Posterior vena cava (tissue), 2 donors: Measurements from ENCODE around the gene YIPF7. TPM values are rescaled to one million over a fixed set of nuclear protein-coding genes. Genes with fewer than 3 reads are reported as not detected.

ENCODE experiments used
- DNase-seq: peaks from one replicate; pipeline ENCODE4 v3.0.0-alpha.2; 2020; ENCODE audit warnings: low spot score
- intact Hi-C, 2 donors: fragments of 100-400 bp; cut with DNase I; formaldehyde crosslinking; loops; one replicate each; pipeline versions ENCODE4 v1.14.1 to v1.14.2; 2022 to 2023
- total RNA-seq, 2 donors: library from RNA; stranded (reverse); fragmentation: NEBNext Ultra II Directional; extraction: Animal tissue kit (Norgen Biotek cat#: 25700); gene quantifications; one replicate each; pipeline ENCODE4 v1.2.1, GENCODE V29; 2021
- donor health status: DM: yes; HTN: yes; CAD: no.
- donor health status: DM: yes; HTN: yes; CAD: no.

The YIPF7 gene
- total RNA-seq, 2 donors from 2014 or later = not detected

DNA sequence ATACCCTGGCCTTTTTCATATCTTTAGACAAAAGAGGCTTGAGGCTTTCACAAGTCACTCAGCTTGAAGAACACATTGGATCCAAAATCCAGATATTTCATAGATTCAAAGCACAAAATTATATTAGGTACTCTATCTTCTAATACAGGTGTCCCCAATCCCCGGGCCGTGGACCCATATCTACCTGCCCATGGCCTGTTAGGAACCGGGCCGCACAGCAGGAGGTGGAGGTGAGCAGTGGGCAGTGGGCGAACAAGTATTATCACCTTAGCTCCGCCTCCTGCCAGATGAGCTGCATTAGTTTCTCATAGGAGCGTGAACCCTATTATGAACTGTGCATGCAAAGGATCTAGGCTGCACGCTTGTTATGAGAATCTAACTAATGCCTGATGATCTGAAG lies 18.7 kb downstream of the YIPF7 start:
- intact Hi-C loops = loop anchor here in 1 of 2 donors (5.0 kb wide), 1 partner anchor 690 kb away; no protein-coding TSS in a partner anchor
- DNase-seq = no peak

DNA sequence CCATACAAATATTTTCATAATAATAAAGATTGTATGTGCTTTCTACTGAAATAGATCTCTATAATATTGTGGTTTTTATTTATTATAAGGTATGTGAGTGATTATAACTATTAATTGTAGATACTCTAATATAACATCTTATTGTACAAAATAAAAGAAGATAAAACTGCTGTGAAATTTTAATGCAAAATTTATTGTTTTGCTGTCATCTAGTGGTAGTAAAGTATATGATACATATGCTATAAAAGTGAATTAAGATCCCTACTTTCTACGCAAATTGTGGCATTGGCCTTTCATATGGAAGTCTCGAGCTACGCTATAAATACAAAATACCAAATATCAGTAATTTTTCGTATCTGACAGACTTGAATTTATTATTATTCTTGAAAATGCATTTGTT lies 19.3 kb downstream of the YIPF7 start:
- DNase-seq = no peak
- intact Hi-C loops = loop anchor here in 1 of 2 donors (5.0 kb wide), 1 partner anchor 690 kb away; no protein-coding TSS in a partner anchor

DNA sequence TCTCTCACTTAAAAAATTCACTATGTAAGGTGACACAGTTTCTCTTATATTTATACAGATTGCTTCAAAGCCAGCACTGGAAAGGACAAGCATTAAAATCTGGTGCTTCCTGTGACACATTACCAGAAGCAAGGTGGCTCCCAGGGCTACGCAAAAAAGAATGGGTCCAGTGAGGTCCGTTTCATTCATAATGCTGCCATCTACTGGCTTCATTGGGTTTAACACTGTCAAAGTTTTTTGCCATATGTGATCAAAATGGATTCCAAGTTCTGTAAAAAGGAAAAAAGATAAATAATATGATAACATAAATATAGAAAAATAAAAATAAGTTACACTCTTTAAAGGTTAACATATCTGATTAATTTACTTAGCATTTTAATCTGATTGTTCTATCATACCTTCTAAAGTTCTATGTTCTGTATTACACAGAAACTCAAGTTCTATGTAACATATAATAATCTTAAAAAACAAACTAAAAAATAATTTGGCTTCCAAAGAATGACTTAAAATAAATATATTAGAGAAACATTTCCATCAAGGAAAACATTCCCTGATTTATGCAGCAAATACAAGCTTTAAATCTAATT lies 22.1 kb downstream of the YIPF7 start:
- intact Hi-C loops = no loop called here
- DNase-seq = no peak

DNA sequence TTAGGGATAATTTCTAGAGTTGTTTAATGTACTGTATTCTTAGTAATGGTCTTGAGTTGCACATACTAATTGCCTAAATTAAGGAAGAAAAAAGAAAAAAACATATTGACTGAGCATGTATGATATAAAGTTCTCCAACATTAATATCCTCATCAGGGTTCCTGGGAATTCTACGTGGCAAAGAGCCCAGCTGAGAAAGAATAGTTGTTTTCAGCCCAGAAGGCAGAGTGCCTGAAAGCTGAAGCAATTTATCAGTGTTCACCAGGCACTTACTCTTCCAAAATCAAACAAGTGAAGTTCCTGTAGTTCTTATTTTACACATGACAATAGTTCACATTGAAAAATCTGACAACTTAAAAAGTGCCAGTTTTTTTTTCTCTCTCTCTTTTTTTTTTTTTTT lies 27.7 kb downstream of the YIPF7 start:
- no peak for DNase-seq
- intact Hi-C loops = no loop called here

DNA sequence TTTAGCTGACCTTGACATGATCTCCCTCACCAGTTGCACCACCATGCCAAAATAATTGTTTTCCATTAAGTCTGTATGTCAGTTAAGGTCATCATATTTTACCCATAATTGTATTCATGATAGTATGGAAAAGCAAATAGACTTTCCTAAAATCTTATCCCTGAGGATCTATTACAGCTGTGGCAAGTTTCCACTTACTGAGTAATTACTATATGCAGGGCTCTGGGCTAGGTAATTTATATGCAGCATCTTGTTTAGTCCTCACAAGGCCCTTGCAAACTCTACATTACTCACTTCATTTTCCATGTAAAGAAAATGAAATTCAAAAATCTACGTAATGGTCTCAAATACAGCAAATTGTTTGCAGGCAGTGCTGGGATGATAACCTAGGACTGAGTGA lies 34.8 kb downstream of the YIPF7 start:
- DNase-seq = no peak
- intact Hi-C loops = no loop called here

DNA sequence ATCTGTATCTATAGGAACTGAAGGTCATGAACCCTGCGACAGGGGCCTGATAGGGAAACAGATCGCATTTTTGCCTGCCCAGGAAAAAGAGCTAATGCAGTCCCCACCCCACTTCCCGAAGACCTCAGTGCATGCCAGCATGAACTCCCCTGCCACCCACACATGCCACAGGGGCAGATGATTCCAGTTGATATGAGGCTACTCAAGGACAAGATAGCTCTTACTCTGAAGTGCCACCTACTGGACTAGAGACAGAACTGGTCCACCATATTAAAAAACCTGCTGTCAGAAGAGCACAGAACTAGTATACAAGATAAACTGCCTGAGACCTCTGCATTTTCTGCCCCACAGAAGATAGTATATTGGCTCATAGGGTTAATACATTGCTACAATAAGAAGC lies 68.0 kb downstream of the YIPF7 start:
- no peak for DNase-seq
- intact Hi-C loops = no loop called here

DNA sequence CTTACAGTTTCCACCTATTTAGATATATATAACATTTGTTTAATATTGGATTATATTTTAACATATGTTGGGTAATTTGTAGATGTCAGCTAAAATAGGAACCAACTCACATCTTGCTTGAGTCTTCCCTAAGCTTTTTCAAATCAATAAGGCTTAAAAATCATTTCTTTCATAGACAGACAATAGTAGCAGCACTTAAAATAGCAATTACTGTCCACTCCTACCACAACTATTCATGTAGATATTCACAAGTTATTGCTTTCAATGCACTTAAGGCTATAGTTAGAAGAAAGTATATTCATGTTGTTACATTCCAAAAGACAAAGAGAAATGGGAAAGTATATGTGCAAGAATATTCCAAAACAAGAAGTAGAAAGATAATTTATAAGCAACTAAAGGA lies 71.2 kb downstream of the YIPF7 start:
- intact Hi-C loops = no loop called here
- DNase-seq = no peak

DNA sequence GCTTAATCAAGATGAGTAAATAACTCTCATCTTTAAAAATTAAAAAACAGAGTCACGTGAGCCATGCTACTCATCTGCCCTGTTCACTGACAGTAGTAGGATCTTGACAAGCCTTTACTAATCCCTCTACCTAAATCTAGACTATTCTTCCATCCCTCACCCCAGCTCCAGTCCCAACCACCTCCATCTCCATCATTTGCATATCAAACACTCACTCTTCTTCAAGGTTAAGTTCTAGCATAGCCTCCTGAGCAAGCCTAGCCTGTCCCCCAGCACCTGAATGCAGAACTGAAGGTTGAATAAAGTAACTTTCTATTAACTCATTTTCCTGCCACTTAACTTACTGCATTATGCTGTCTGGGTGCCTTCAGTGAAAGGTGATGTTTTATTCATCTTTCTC lies 72.5 kb downstream of the YIPF7 start:
- intact Hi-C loops = no loop called here

More for the DNA sequence above, 72.5 kb downstream of the YIPF7 start:
- no peak for DNase-seq

Other genes with a start within 250 kb of the YIPF7 start
- 1 to 10 TPM in 1 of 2 donors, under 1 TPM in 1; 0.60 to 1.4 TPM for gene KCTD8, start 202.8 kb downstream of the YIPF7 start, total RNA-seq
- 10 to 100 TPM; 12.9 to 19.5 TPM for gene GUF1, start 26.8 kb upstream of the YIPF7 start, total RNA-seq
- 10 to 100 TPM; 20.9 to 21.7 TPM for gene GNPDA2, start 74.9 kb upstream of the YIPF7 start, total RNA-seq